DMS153 treated with DMSO at 0.1 percent for 48 hours (cell line): Measurements from ENCODE around the gene SERPINB5.
"Not testable (repeated sequence)": the region's sequence is repeated elsewhere in the genome, so short reads cannot be mapped to it uniquely, and the experiment has no call there.

Experiments
- DNase-seq: peaks from one replicate; lab custom pipeline; 2025; ENCODE audit not compliant: unreplicated experiment; lab: John Stamatoyannopoulos, UW

The SERPINB5 gene

GRCh38 chr18:63476668-63477067, at the start of gene SERPINB5:
Gene SERPINB5 (plus strand): TSS chr18:63476958. CDS start chr18:63484429, 7,471 bp downstream.
- peak; percentile 79 for DNase-seq

- DNase-seq: no peak
Measured at GRCh38 chr18:63427558-63427957, 49.2 kb upstream of the SERPINB5 start.

GRCh38 chr18:63430526-63430925, 46.2 kb upstream of the SERPINB5 start:
- DNase-seq: no peak

- DNase-seq: no peak
Measured at GRCh38 chr18:63431180-63431579, 45.6 kb upstream of the SERPINB5 start.

GRCh38 chr18:63433334-63433866, 43.4 kb upstream of the SERPINB5 start:
- no peak for DNase-seq

GRCh38 chr18:63438181-63438580, 38.6 kb upstream of the SERPINB5 start:
- no peak for DNase-seq

- peak; percentile 72 for DNase-seq
Measured at GRCh38 chr18:63439334-63439733, 37.4 kb upstream of the SERPINB5 start.

- no peak for DNase-seq
Measured at GRCh38 chr18:63440219-63440618, 36.5 kb upstream of the SERPINB5 start.

- no peak for DNase-seq
Measured at GRCh38 chr18:63440881-63441280, 35.9 kb upstream of the SERPINB5 start.

- no peak for DNase-seq
Measured at GRCh38 chr18:63443829-63444228, 32.9 kb upstream of the SERPINB5 start.

GRCh38 chr18:63444580-63444979, 32.2 kb upstream of the SERPINB5 start:
- peak; percentile 28 for DNase-seq

- no peak for DNase-seq
Measured at GRCh38 chr18:63445037-63445436, 31.7 kb upstream of the SERPINB5 start.

GRCh38 chr18:63446266-63446665, 30.5 kb upstream of the SERPINB5 start:
- DNase-seq: no peak

GRCh38 chr18:63447066-63447465, 29.7 kb upstream of the SERPINB5 start:
- DNase-seq: no peak

- DNase-seq: no peak
Measured at GRCh38 chr18:63449426-63449825, 27.3 kb upstream of the SERPINB5 start.

- no peak for DNase-seq
Measured at GRCh38 chr18:63451799-63452660, 24.7 kb upstream of the SERPINB5 start.

GRCh38 chr18:63452751-63453150, 24.0 kb upstream of the SERPINB5 start:
- DNase-seq: not testable (repeated sequence)

GRCh38 chr18:63454497-63454896, 22.3 kb upstream of the SERPINB5 start:
- DNase-seq: no peak

GRCh38 chr18:63457977-63458376, 18.8 kb upstream of the SERPINB5 start:
- no peak for DNase-seq

GRCh38 chr18:63460414-63460813, 16.3 kb upstream of the SERPINB5 start:
- no peak for DNase-seq

GRCh38 chr18:63464434-63464833, 12.3 kb upstream of the SERPINB5 start:
- no peak for DNase-seq

- no peak for DNase-seq
Measured at GRCh38 chr18:63465059-63465458, 11.7 kb upstream of the SERPINB5 start.

- no peak for DNase-seq
Measured at GRCh38 chr18:63467699-63468098, 9.1 kb upstream of the SERPINB5 start.
